Activated CD4-positive, CD25-positive, alpha-beta regulatory T cell treated with anti-CD3 and anti-CD28 coated beads, Interleukin-2, amount 50 U/mL, for 16 hours (primary cell): ENCODE measurements around the gene SHROOM4.

ENCODE experiments used
- DNase-seq: peaks from one replicate; pipeline ENCODE4 v3.0.0-alpha.2; 2020; ENCODE audit warnings: low read depth, low spot score

SHROOM4 gene, protein sequence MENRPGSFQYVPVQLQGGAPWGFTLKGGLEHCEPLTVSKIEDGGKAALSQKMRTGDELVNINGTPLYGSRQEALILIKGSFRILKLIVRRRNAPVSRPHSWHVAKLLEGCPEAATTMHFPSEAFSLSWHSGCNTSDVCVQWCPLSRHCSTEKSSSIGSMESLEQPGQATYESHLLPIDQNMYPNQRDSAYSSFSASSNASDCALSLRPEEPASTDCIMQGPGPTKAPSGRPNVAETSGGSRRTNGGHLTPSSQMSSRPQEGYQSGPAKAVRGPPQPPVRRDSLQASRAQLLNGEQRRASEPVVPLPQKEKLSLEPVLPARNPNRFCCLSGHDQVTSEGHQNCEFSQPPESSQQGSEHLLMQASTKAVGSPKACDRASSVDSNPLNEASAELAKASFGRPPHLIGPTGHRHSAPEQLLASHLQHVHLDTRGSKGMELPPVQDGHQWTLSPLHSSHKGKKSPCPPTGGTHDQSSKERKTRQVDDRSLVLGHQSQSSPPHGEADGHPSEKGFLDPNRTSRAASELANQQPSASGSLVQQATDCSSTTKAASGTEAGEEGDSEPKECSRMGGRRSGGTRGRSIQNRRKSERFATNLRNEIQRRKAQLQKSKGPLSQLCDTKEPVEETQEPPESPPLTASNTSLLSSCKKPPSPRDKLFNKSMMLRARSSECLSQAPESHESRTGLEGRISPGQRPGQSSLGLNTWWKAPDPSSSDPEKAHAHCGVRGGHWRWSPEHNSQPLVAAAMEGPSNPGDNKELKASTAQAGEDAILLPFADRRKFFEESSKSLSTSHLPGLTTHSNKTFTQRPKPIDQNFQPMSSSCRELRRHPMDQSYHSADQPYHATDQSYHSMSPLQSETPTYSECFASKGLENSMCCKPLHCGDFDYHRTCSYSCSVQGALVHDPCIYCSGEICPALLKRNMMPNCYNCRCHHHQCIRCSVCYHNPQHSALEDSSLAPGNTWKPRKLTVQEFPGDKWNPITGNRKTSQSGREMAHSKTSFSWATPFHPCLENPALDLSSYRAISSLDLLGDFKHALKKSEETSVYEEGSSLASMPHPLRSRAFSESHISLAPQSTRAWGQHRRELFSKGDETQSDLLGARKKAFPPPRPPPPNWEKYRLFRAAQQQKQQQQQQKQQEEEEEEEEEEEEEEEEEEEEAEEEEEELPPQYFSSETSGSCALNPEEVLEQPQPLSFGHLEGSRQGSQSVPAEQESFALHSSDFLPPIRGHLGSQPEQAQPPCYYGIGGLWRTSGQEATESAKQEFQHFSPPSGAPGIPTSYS (N-terminal part only)

GRCh38 chrX:50813843-50814661 lies at the start of gene SHROOM4:
TSS of gene SHROOM4 (minus strand) at chrX:50814194. CDS start at chrX:50814018, 176 bp downstream.
- DNase-seq: no peak

GRCh38 chrX:50863471-50863870 lies 49.5 kb upstream of the SHROOM4 start:
- no peak for DNase-seq

DNA sequence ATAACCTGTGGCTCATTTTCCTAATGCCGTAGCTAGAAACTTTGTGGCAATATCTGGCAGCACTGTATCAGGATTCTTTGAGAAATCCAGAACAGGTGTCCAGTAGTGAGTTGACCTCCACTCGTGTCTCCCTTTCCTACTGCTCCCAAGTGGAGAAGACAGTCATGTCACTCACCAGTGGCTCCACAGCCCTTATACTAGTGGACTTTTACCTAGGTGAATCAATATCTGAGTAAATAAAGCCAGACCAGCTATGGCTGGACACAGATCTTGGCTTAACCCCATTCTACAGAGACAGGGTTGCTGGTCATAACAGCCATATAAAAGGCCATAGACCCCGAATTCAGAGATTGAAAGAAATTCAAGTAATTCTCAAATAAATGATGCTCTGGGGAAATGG lies 46.5 kb upstream of the SHROOM4 start:
- DNase-seq: no peak

DNA sequence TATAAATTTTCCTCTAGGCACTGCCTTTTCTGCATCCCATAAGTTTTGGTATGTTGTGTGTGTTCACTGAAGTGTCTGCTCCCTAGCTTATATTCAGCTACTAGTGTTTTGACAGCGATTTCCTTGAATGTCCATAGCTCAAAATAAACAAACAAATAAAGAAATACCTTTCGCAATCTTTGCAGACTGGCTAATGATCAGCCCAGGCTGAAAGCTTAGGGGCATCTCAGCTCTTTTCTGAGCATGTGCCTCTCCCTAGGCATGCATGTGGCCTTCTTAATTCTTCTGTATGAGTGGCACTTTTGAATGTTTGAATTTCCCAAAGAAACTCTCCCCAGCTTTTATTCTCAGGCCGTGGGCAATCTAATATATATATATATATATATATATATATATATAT lies 44.6 kb upstream of the SHROOM4 start:
- DNase-seq: no peak

- DNase-seq: no peak
Measured at GRCh38 chrX:50853399-50853798, 39.4 kb upstream of the SHROOM4 start.

DNA sequence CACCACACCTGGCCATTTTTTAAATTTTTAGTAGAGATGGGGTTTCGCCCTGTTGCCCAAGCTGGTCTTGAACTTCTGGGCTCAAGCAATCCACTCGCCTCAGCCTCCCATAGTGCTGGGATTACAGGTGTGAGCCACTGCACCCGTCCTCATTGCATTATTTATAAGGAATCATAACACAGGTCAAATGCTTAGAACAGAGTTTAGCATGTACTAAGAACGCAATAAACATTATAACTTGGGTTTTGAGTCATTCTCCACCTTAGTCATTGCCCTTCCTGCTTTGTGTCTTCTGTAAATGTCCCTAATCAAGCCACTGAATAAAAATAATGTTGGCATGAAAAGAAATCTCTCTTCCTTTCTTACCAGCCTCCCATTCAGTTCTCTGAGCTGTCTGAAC lies 38.5 kb upstream of the SHROOM4 start:
- DNase-seq: no peak

DNA sequence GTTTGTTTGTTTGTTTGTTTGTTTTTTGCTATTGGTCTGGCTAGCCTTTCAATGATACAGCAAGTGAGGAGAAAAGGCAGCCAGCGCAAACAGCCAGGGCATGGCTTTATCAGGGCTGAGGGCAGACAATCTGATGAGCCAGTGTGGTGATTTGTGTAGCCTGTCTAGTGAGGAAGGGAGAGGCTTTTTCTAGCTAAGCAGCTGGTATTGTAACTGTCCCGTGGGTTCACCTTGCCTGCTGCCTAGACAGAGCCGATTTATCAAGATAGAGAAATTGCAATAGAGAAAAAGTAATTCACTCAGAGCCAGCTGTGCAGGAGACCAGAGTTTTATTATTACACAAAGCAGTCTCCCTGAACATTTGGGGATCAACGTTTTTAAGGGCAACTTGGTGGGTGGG lies 28.2 kb upstream of the SHROOM4 start:
- no peak for DNase-seq

- no peak for DNase-seq
Measured at GRCh38 chrX:50839730-50840129, 25.7 kb upstream of the SHROOM4 start.

- no peak for DNase-seq
Measured at GRCh38 chrX:50838820-50839600, 25.0 kb upstream of the SHROOM4 start.

- no peak for DNase-seq
Measured at GRCh38 chrX:50827996-50828395, 14.0 kb upstream of the SHROOM4 start.

DNA sequence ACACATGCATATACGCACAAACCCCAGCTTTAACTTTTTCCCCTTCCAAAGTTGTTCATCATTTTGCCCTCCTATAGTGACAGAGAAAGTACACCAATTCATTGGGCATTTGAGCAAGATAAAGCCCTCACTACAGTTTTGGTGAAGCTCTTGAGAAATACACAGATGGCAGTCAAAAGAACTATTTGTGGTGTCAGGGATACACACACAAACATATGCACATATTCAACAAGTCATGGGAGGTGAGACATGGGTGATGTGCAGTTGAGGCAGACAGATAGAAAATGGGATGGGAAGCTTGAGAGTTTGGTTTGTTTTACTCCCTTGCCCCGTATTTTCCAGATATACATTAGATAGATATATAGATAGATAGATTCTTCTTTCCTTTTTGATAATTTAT lies 11.8 kb upstream of the SHROOM4 start:
- DNase-seq: no peak

DNA sequence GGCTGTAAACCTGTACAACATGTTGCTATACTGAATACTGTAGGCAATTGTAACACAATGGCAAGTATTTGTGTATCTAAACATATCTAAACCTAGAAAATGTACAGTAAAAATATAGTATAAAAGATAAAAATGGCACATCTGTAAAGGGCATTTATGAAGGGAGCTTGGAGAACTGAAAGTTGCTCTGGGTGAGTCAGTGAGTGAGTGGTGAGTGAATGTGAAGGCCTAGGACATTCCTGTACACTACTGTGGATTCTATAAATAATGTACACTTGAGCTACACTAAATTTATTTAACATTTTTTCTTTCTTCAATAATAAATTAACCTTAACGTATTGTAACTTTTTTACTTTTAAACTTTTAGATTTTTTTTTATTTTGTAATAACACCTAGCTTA lies 5.0 kb upstream of the SHROOM4 start:
- no peak for DNase-seq

DNA sequence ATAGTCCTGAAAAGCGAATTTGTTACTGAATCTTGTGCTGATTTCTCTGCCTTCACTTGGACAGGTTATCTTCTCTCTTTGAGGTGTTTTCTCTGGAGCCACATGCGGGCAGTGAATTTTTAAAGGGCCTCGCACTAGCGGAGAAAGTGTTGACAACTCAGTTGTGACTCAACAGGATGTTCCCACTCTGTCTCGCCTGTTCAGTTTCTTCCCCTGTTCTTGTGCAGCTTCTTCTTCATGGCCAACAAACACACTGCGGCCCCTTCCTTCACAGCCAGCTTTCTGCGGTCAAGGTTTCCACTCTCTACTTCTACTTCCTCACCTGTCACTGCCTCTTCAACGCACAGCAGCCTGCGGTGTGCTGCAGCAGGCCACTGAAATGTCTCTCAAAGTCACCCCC lies 1.1 kb upstream of the SHROOM4 start:
- no peak for DNase-seq

- DNase-seq: no peak
Measured at GRCh38 chrX:50814701-50815100, 707 bp upstream of the SHROOM4 start.

- no peak for DNase-seq
Measured at GRCh38 chrX:50812995-50813842, 775 bp downstream of the SHROOM4 start.

- DNase-seq: no peak
Measured at GRCh38 chrX:50805276-50805675, 8.7 kb downstream of the SHROOM4 start.

- no peak for DNase-seq
Measured at GRCh38 chrX:50801135-50801534, 12.9 kb downstream of the SHROOM4 start.

DNA sequence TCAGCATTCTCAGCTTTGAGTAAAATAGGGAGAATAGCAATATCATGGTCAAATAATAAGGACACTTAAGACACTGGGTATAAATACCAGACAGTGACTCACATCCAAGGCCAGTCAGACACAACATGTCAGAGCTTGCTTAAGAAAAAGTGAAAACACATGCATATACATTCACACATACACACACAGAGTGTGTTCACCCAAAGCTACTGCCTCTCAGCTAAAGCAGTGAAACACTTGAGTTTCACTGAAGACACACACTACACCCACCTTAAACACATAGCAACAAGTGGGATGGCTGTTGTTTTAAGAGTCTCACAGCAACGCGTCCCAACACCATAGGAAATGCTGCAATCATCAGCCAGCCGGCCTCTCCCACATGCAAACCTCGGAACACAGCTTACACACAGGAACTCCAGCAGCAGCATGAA lies 14.4 kb downstream of the SHROOM4 start:
- DNase-seq: no peak

- no peak for DNase-seq
Measured at GRCh38 chrX:50798783-50799182, 15.2 kb downstream of the SHROOM4 start.
